ENCODE data around the gene DYSF. TPM values are rescaled to one million over a fixed set of nuclear protein-coding genes. Genes with fewer than 3 reads are reported as not detected.

DYSF gene
- total RNA-seq, 1 donor from 2014 or later: 0.13 TPM

GRCh38 chr2:71554706-71555056, 101.3 kb downstream of the DYSF start:
- no peak overlapping the region for H3K27ac Mint-ChIP-seq
- H3K27me3 Mint-ChIP-seq: peaks cover 5% of the 10 kb centered on the region
- no peaks in the 10 kb centered on the region for H3K4me1 Mint-ChIP-seq
- H3K9me3 Mint-ChIP-seq: no peaks in the 10 kb centered on the region
- H3K36me3 Mint-ChIP-seq (ENCODE audit: low read depth): no peaks in the 10 kb centered on the region
- no peak for TF ChIP-seq CTCF (IDR thresholded peaks at IDR 0.05)
- ChIA-PET POLR2A (no interaction called here), CTCF (no interaction called here)
- intact Hi-C loops (cut with micrococcal nuclease): no loop called here
- DNase-seq (no peak), ATAC-seq (ENCODE audit: low read depth) (no peak)
- H3K4me3 Mint-ChIP-seq: no peak overlapping the region

GRCh38 chr2:71555798-71556454, 102.6 kb downstream of the DYSF start:
- H3K27ac Mint-ChIP-seq: no peak overlapping the region
- ATAC-seq (ENCODE audit: low read depth) (no peak), DNase-seq (no peak)
- ChIA-PET CTCF (no interaction called here), POLR2A (no interaction called here)
- intact Hi-C loops (cut with micrococcal nuclease): no loop called here
- H3K36me3 Mint-ChIP-seq (ENCODE audit: low read depth): no peaks in the 10 kb centered on the region
- no peaks in the 10 kb centered on the region for H3K9me3 Mint-ChIP-seq
- no peak for TF ChIP-seq CTCF (IDR thresholded peaks at IDR 0.05)
- no peaks in the 10 kb centered on the region for H3K4me1 Mint-ChIP-seq
- H3K4me3 Mint-ChIP-seq: no peak overlapping the region
- H3K27me3 Mint-ChIP-seq: peaks cover 5% of the 10 kb centered on the region

GRCh38 chr2:71556692-71557250, 103.4 kb downstream of the DYSF start:
- Mint-ChIP-seq H3K9me3 (no peaks in the 10 kb centered on the region), H3K27me3 (peaks cover 2% of the 10 kb centered on the region), H3K27ac (no peak overlapping the region), H3K4me1 (no peaks in the 10 kb centered on the region), H3K4me3 (no peak overlapping the region), H3K36me3 (ENCODE audit: low read depth) (no peaks in the 10 kb centered on the region)
- POLR2A ChIA-PET: no interaction called here
- DNase-seq (no peak), ATAC-seq (ENCODE audit: low read depth) (no peak)
- intact Hi-C loops (cut with micrococcal nuclease): no loop called here
- no peak for TF ChIP-seq CTCF (IDR thresholded peaks at IDR 0.05)
- CTCF ChIA-PET: interaction anchor here (1.1 kb wide), 1 partner anchor 11 kb away, joined by 3 read pairs; no protein-coding TSS in a partner anchor

- ChIA-PET CTCF (interaction anchor here (1.1 kb wide), 1 partner anchor 12 kb away, joined by 3 read pairs; no protein-coding TSS in a partner anchor), POLR2A (no interaction called here)
- intact Hi-C loops (cut with micrococcal nuclease): no loop called here
- no peaks in the 10 kb centered on the region for H3K36me3 Mint-ChIP-seq (ENCODE audit: low read depth)
- ATAC-seq (ENCODE audit: low read depth) (no peak), DNase-seq (no peak)
- H3K4me3 Mint-ChIP-seq: no peak overlapping the region
- peaks cover 2% of the 10 kb centered on the region for H3K27me3 Mint-ChIP-seq
- H3K27ac Mint-ChIP-seq: no peak overlapping the region
- H3K9me3 Mint-ChIP-seq: no peaks in the 10 kb centered on the region
- no peaks in the 10 kb centered on the region for H3K4me1 Mint-ChIP-seq
- TF ChIP-seq CTCF (IDR thresholded peaks at IDR 0.05): no peak
These were observed 104.0 kb downstream of the DYSF start for GRCh38 chr2:71557321-71557720.

- TF ChIP-seq CTCF (IDR thresholded peaks at IDR 0.05): no peak
- no peak for DNase-seq
- intact Hi-C loops (cut with micrococcal nuclease): no loop called here
- peaks cover 2% of the 10 kb centered on the region for H3K27me3 Mint-ChIP-seq
- CTCF ChIA-PET: no interaction called here
- H3K4me1 Mint-ChIP-seq: no peaks in the 10 kb centered on the region
- H3K27ac Mint-ChIP-seq: no peak overlapping the region
- ATAC-seq (ENCODE audit: low read depth): no peak
- H3K4me3 Mint-ChIP-seq: no peak overlapping the region
- H3K36me3 Mint-ChIP-seq (ENCODE audit: low read depth): no peaks in the 10 kb centered on the region
- no peaks in the 10 kb centered on the region for H3K9me3 Mint-ChIP-seq
- POLR2A ChIA-PET: no interaction called here
These were observed 105.1 kb downstream of the DYSF start for GRCh38 chr2:71558300-71559051.
